NB4 (cell line): ENCODE data around the gene ATG4B.

Experiments used
- CTCF ChIP-seq: IDR thresholded peaks from one replicate; pipeline ENCODE4 v1.5.1; 2012; ENCODE audit warnings: low read depth, low read length
- MYC ChIP-seq: IDR thresholded peaks from 2 replicates; pipeline ENCODE4 v1.6.1; 2011; ENCODE audit warnings: low read depth, low read length
- POLR2A ChIP-seq: IDR thresholded peaks from 2 replicates; pipeline ENCODE4 v1.6.1; 2011; ENCODE audit warnings: mild to moderate bottlenecking; ENCODE audit not compliant: insufficient read length; ENCODE audit errors: extremely low read depth
- TF ChIP-seq, protein P1 (sequence below): IDR thresholded peaks from 2 replicates; pipeline ENCODE4 v1.6.1; 2011; ENCODE audit warnings: low read depth, low read length

DNA sequence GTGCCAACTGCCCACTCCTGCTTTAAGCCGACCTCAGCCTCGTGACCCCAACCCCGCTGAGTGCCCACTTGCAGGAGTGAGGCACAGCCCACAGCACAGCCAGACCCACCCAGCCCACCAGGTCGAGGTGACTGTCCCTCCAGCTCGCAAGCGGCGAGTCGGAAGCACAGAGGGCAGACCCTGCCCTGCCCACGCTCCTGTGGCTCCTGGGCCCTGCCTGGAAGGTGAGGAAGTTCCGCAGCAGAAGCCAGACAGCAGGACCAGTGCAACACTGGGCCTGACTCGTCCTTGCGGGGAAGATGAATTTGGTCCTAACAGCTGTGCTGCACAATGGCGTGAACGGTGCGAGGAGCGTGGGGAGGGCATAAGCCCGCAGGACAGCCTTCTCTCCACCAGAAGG, 39.2 kb downstream of the ATG4B start:
- TF ChIP-seq CTCF (no peak), POLR2A (peak; percentile 11), MYC (no peak)
- TF ChIP-seq, protein P1, sequence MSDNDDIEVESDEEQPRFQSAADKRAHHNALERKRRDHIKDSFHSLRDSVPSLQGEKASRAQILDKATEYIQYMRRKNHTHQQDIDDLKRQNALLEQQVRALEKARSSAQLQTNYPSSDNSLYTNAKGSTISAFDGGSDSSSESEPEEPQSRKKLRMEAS = no peak
